H1 (cell line): ENCODE measurements around the gene SMPX. TPM values are rescaled to one million over a fixed set of nuclear protein-coding genes. Genes with fewer than 3 reads are reported as not detected.
A peak's percentile ranks its signal among the peaks of the same experiment; 100 is the strongest.

ENCODE experiments used
- CTCF ChIA-PET: fragments of 300-600 bp; sonication (Branson Sonifier 250); formaldehyde crosslinking; loops from one replicate; lab custom pipeline; 2021; ENCODE audit not compliant: partially characterized antibody; lab: Charles Lee
- POLR2A ChIA-PET: fragments of 300-600 bp; sonication (Branson Sonifier 250); formaldehyde crosslinking; loops from one replicate; lab custom pipeline; 2021; ENCODE audit warnings: inconsistent platforms; ENCODE audit not compliant: partially characterized antibody; lab: Charles Lee
- DNase-seq, 2 experiments: peaks; one replicate each; pipeline versions ENCODE4 v3.0.0 to v3.0.0-alpha.2; 2010 to 2022; ENCODE audit warnings: low spot score in 2 of 2, low read depth in 1 of 2, mixed read lengths in 1 of 2
- FAIRE-seq: peaks from 2 replicates; lab custom pipeline; 2011; peaks lifted over from hg19 to GRCh38; lab: Jason Lieb, UNC
- H2AFZ ChIP-seq: 2 replicates; pipeline ENCODE4 v1.8.1; 2012; ENCODE audit warnings: low read length, inconsistent platforms
- H2AK5ac ChIP-seq: 2 replicates; pipeline ENCODE4 v1.6.1; 2013; ENCODE audit warnings: low read depth, low read length
- H2BK120ac ChIP-seq: replicated peaks from 2 replicates; pipeline ENCODE3; 2013; ENCODE audit warnings: low read depth, low read length, inconsistent platforms
- H2BK12ac ChIP-seq: 2 replicates; pipeline ENCODE4 v1.6.1; 2013; ENCODE audit warnings: low read depth, low read length
- H2BK15ac ChIP-seq: 2 replicates; pipeline ENCODE4 v1.6.1; 2013; ENCODE audit warnings: low read length
- H2BK20ac ChIP-seq: 2 replicates; pipeline ENCODE4 v1.6.1; 2013; ENCODE audit warnings: low read length
- H2BK5ac ChIP-seq: 2 replicates; pipeline ENCODE4 v1.6.1; 2013; ENCODE audit warnings: low read depth, low read length
- H3K14ac ChIP-seq: 2 replicates; pipeline ENCODE4 v1.6.1; 2013; ENCODE audit warnings: inconsistent platforms; ENCODE audit not compliant: insufficient read length
- H3K18ac ChIP-seq: 2 replicates; pipeline ENCODE4 v1.6.1; 2013; ENCODE audit warnings: low read length; ENCODE audit errors: extremely low read depth
- H3K23ac ChIP-seq: 2 replicates; pipeline ENCODE4 v1.6.1; 2013; ENCODE audit warnings: inconsistent platforms; ENCODE audit not compliant: insufficient read length
- H3K23me2 ChIP-seq: 2 replicates; pipeline ENCODE4 v1.6.1; 2013; ENCODE audit warnings: low read depth, low read length
- H3K27ac ChIP-seq: 2 replicates; pipeline ENCODE4 v1.6.1; 2011; ENCODE audit warnings: low read depth, low read length, inconsistent platforms
- H3K27me3 ChIP-seq, 4 experiments: replicated peaks in 1 of 4; 1 replicate in 1 of 4; 2 replicates in 3 of 4; pipeline versions ENCODE4 v1.6.1 to v1.8.1; 2011 to 2013; ENCODE audit warnings: low read length in 3 of 4, mild to moderate bottlenecking in 3 of 4, inconsistent platforms in 2 of 4, mixed read lengths in 2 of 4, moderate library complexity in 1 of 4; ENCODE audit not compliant: control insufficient read depth in 3 of 4, insufficient read depth in 3 of 4; ENCODE audit errors: extremely low read depth in 1 of 4
- H3K36me3 ChIP-seq, 4 experiments: 2 replicates each; pipeline versions ENCODE4 v1.6.1 to v1.8.1; 2011 to 2013; ENCODE audit warnings: mild to moderate bottlenecking in 4 of 4, low read length in 3 of 4, moderate library complexity in 2 of 4, control low read depth in 1 of 4, inconsistent platforms in 1 of 4; ENCODE audit not compliant: insufficient read depth in 4 of 4, control insufficient read depth in 2 of 4
- H3K4ac ChIP-seq: replicated peaks from 2 replicates; pipeline ENCODE3; 2013; ENCODE audit warnings: low read length, low read depth, mixed read lengths, inconsistent platforms; ENCODE audit not compliant: insufficient read length
- H3K4me1 ChIP-seq, 4 experiments: replicated peaks in 1 of 4; 1 replicate in 1 of 4; 2 replicates in 3 of 4; pipeline versions ENCODE4 v1.6.1 to v1.8.1; 2011 to 2013; ENCODE audit warnings: low read length in 3 of 4, inconsistent platforms in 2 of 4, mixed read lengths in 1 of 4; ENCODE audit not compliant: insufficient read depth in 4 of 4, control insufficient read depth in 3 of 4
- H3K4me2 ChIP-seq, 2 experiments: 2 replicates each; pipeline versions ENCODE4 v1.6.1 to v1.8.1; 2011 to 2013; ENCODE audit warnings: low read depth in 2 of 2, low read length in 2 of 2, control low read depth in 1 of 2, inconsistent platforms in 1 of 2, mild to moderate bottlenecking in 1 of 2; ENCODE audit not compliant: insufficient read depth in 1 of 2
- H3K4me3 ChIP-seq, 4 experiments: fragments of 200-600, 300-600 bp in 1 of 4; sonication (generic), shearing (Covaris generic), sonication (Bioruptor Twin) in 1 of 4; 2 replicates each; pipeline versions ENCODE4 v1.5.1 to v1.8.1; 2011 to 2016; ENCODE audit warnings: low read length in 4 of 4, low read depth in 3 of 4, control low read depth in 2 of 4, inconsistent platforms in 2 of 4, mild to moderate bottlenecking in 2 of 4, mixed read lengths in 1 of 4, moderate library complexity in 1 of 4; ENCODE audit not compliant: insufficient read depth in 2 of 4; ENCODE audit errors: extremely low read depth in 1 of 4
- H3K56ac ChIP-seq: replicated peaks from 2 replicates; pipeline ENCODE3; 2013; ENCODE audit warnings: low read depth, mild to moderate bottlenecking, mixed read lengths, low read length, inconsistent platforms; ENCODE audit not compliant: insufficient read length
- H3K79me1 ChIP-seq: 2 replicates; pipeline ENCODE4 v1.6.1; 2013; ENCODE audit warnings: low read depth, low read length, control low read depth
- H3K79me2 ChIP-seq, 2 experiments: 2 replicates each; pipeline versions ENCODE4 v1.6.1 to v1.8.1; 2012 to 2013; ENCODE audit warnings: low read length in 2 of 2, mild to moderate bottlenecking in 2 of 2, inconsistent platforms in 1 of 2; ENCODE audit not compliant: insufficient read depth in 2 of 2, control insufficient read depth in 1 of 2
- H3K9ac ChIP-seq, 4 experiments: replicated peaks in 1 of 4; 1 replicate in 1 of 4; 2 replicates in 3 of 4; pipeline versions ENCODE4 v1.6.1 to v1.8.1; 2011 to 2013; ENCODE audit warnings: low read depth in 3 of 4, low read length in 3 of 4, control low read depth in 2 of 4, mild to moderate bottlenecking in 2 of 4, moderate library complexity in 2 of 4, inconsistent platforms in 1 of 4; ENCODE audit errors: extremely low read depth in 1 of 4
- H3K9me3 ChIP-seq, 2 experiments: 2 replicates each; pipeline versions ENCODE4 v1.6.1 to v1.8.1; 2012 to 2013; ENCODE audit warnings: mild to moderate bottlenecking in 2 of 2, moderate library complexity in 2 of 2, control low read depth in 1 of 2, inconsistent platforms in 1 of 2, low read depth in 1 of 2, low read length in 1 of 2, mixed read lengths in 1 of 2; ENCODE audit not compliant: insufficient read depth in 2 of 2
- H4K20me1 ChIP-seq, 2 experiments: replicated peaks in 1 of 2; 2 replicates each; pipeline versions ENCODE3 to v1.8.1; 2011 to 2013; ENCODE audit warnings: inconsistent platforms in 2 of 2, low read length in 2 of 2, mild to moderate bottlenecking in 1 of 2; ENCODE audit not compliant: insufficient read depth in 2 of 2, control insufficient read depth in 1 of 2
- H4K5ac ChIP-seq: 2 replicates; pipeline ENCODE4 v1.6.1; 2013; ENCODE audit warnings: low read length, low read depth, mixed read lengths, inconsistent platforms; ENCODE audit not compliant: insufficient read length
- H4K8ac ChIP-seq: 2 replicates; pipeline ENCODE4 v1.8.0; 2013; ENCODE audit warnings: mild to moderate bottlenecking, moderate library complexity, low read length, inconsistent platforms; ENCODE audit not compliant: insufficient read depth; ENCODE audit errors: extremely low read depth
- H4K91ac ChIP-seq: replicated peaks from 2 replicates; pipeline ENCODE3; 2013; ENCODE audit warnings: low read length, mixed read lengths, inconsistent platforms; ENCODE audit not compliant: insufficient read length
- CTBP2 ChIP-seq: IDR thresholded peaks from 2 replicates; pipeline ENCODE4 v1.7.0; 2011; ENCODE audit warnings: borderline replicate concordance, mild to moderate bottlenecking, moderate library complexity, mixed read lengths, low read length; ENCODE audit not compliant: insufficient read depth, insufficient read length
- JUN ChIP-seq: IDR thresholded peaks from 2 replicates; pipeline ENCODE4 v1.6.1; 2011; ENCODE audit warnings: low read depth, mild to moderate bottlenecking, improper control_type of control experiment, low read length
- RBBP5 ChIP-seq: IDR thresholded peaks from 2 replicates; pipeline ENCODE4 v1.7.1; 2012; ENCODE audit warnings: low read depth, mild to moderate bottlenecking, inconsistent platforms, low read length, moderate library complexity, borderline replicate concordance
- SIX5 ChIP-seq: IDR thresholded peaks from 2 replicates; pipeline ENCODE4 v1.6.1; 2011; ENCODE audit warnings: mild to moderate bottlenecking, low read depth, low read length
- YY1 ChIP-seq: IDR thresholded peaks from 2 replicates; pipeline ENCODE4 v1.6.1; 2011; ENCODE audit warnings: low read depth, mild to moderate bottlenecking, low read length
- WGBS, 2 experiments: shearing (Covaris generic) in 1 of 2; methylation state at CpG; one replicate each; pipeline versions ENCODE4 v1.1.6 to v1.1.7; 2013 to 2015; ENCODE audit warnings: low lambda C conversion rate in 2 of 2, mixed read lengths in 2 of 2, inconsistent platforms in 1 of 2, low coverage in 1 of 2, missing lambda C conversion rate in 1 of 2; ENCODE audit not compliant: insufficient replicate concordance in 2 of 2, insufficient coverage in 1 of 2, insufficient read length in 1 of 2; ENCODE audit errors: extremely low coverage in 1 of 2, missing lambda C conversion rate in 1 of 2; 5-methylcytosine and 5-hydroxymethylcytosine counted together
- polyA plus RNA-seq, 7 experiments: library from polyadenylated mRNA; depleted of rRNA in 3 of 7; stranded (reverse) in 5 of 7; unstranded in 2 of 7; fragments of >200 nt in 5 of 7; fragments of 200-250 nt in 2 of 7; gene quantifications; 1 replicate in 5 of 7; 2 replicates in 1 of 7; 4 replicates in 1 of 7; pipeline versions ENCODE4 v1.2.1 to v1.2.3, GENCODE V29; 2011 to 2013; ENCODE audit warnings: missing spikeins in 2 of 7, mixed read lengths in 2 of 7
- total RNA-seq: library from RNA; stranded (reverse); fragmentation: NEBNext Ultra II Directional; extraction: Animal tissue kit (Norgen Biotek cat#: 25700); gene quantifications from 2 replicates; pipeline ENCODE4 v1.2.1, GENCODE V29; 2021
- TF ChIP-seq, protein P1 (sequence below), 3 experiments: IDR thresholded peaks; 1 replicate in 2 of 3; 2 replicates in 1 of 3; pipeline versions ENCODE4 v1.5.1 to v1.6.1; 2011; ENCODE audit warnings: low read length in 3 of 3, mild to moderate bottlenecking in 3 of 3, inconsistent platforms in 2 of 3, low read depth in 1 of 3, moderate library complexity in 1 of 3; ENCODE audit not compliant: insufficient read depth in 1 of 3; ENCODE audit errors: control extremely low read depth in 1 of 3

The SMPX gene
- total and polyA plus RNA-seq, 2 of the 8 experiments (the other 6 are each of a cell fraction or from before 2014, with no cell fraction given): not detected

DNA sequence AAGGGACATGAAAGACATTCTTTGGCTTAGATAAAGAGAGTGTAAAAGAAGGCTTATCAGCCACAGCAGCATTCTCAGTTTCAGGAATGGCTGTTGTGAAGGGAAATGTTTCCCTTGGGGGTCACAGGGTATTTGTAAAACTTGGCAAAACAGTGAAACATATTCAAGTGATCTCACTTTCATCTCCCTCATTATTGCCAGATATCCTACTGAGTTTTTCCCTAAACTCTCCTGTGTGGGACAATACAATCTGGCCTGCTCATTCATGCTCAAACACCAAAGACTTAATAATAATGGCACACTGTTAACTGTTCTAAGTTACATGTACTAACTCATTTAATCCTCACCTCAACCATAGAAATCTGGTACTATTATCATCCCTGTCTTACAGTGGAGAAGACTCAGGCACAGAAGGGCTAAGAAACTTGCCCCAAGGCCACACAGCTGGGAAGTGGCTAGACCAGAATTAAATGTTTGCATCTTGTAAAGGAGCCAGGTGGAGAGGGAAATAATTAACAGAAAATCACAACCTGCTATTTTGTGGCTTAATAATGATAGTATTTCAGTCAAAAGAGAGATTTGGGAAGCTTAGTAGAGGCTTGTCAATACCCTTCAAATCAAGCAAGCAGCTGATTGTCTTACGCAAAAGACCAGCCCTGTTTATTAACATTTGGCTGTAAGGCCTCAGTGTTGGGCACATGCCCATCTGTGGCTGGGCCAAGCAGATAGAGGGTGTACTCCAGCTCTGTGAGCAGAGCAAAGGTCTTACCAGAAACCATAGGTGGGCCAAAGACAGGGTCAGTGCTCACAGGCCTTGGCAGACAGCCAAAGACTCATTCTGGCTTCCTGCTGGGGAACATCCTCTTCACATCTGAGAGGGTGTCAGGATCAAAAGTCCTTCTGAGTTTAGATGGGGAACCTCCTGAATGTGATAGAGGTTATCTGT lies 17.3 kb downstream of the SMPX start:
- no peak overlapping the region for H4K5ac ChIP-seq
- no peak overlapping the region for H2BK15ac ChIP-seq
- H3K4me1 ChIP-seq: peaks cover 0 to 5% (median 2%) of the 10 kb centered on the region in 4 experiments; a peak in 2 of 7 replicates
- POLR2A ChIA-PET: no interaction called here
- no peaks in the 10 kb centered on the region for H3K79me2 ChIP-seq
- no peaks in the 10 kb centered on the region for H3K36me3 ChIP-seq
- CTCF ChIA-PET: no interaction called here
- H4K8ac ChIP-seq: no peak overlapping the region
- H3K14ac ChIP-seq: no peak overlapping the region
- H3K18ac ChIP-seq: no peak overlapping the region
- no peak overlapping the region for H3K27ac ChIP-seq
- H3K4me3 ChIP-seq: no peak overlapping the region
- no peaks in the 10 kb centered on the region for H4K20me1 ChIP-seq
- no peak overlapping the region for H3K56ac ChIP-seq
- no peak overlapping the region for H2BK5ac ChIP-seq
- H2BK120ac ChIP-seq: no peak overlapping the region
- H2AFZ ChIP-seq: no peak overlapping the region
- H3K23me2 ChIP-seq: no peaks in the 10 kb centered on the region
- H3K27me3 ChIP-seq: no peaks in the 10 kb centered on the region
- H3K23ac ChIP-seq: no peak overlapping the region
- DNase-seq: no peak
- TF ChIP-seq SIX5 (no peak), CTBP2 (no peak), YY1 (no peak), RBBP5 (no peak), JUN (no peak)
- TF ChIP-seq, protein P1, sequence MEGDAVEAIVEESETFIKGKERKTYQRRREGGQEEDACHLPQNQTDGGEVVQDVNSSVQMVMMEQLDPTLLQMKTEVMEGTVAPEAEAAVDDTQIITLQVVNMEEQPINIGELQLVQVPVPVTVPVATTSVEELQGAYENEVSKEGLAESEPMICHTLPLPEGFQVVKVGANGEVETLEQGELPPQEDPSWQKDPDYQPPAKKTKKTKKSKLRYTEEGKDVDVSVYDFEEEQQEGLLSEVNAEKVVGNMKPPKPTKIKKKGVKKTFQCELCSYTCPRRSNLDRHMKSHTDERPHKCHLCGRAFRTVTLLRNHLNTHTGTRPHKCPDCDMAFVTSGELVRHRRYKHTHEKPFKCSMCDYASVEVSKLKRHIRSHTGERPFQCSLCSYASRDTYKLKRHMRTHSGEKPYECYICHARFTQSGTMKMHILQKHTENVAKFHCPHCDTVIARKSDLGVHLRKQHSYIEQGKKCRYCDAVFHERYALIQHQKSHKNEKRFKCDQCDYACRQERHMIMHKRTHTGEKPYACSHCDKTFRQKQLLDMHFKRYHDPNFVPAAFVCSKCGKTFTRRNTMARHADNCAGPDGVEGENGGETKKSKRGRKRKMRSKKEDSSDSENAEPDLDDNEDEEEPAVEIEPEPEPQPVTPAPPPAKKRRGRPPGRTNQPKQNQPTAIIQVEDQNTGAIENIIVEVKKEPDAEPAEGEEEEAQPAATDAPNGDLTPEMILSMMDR (IDR thresholded peaks at IDR 0.05; ENCODE audit: control extremely low read depth in 1 of 3, insufficient read depth in 1 of 3, low read depth in 1 of 3, low read length in 3 of 3): no peak
- 82% methylated on average over 1 of the region's 1 CpG; no CpG with 5 or more reads in 1 of the 2 experiments for WGBS, 2 experiments
- no peaks in the 10 kb centered on the region for H3K9me3 ChIP-seq
- H2BK20ac ChIP-seq: no peak overlapping the region
- peak; percentile 39 for FAIRE-seq
- H3K9ac ChIP-seq: no peak overlapping the region
- no peak overlapping the region for H3K4ac ChIP-seq
- no peaks in the 10 kb centered on the region for H3K79me1 ChIP-seq
- H2AK5ac ChIP-seq: no peak overlapping the region
- no peak overlapping the region for H3K4me2 ChIP-seq
- no peak overlapping the region for H2BK12ac ChIP-seq
- H4K91ac ChIP-seq: no peak overlapping the region
